HepG2 (cell line): Measurements from ENCODE around the gene TMC4. TPM values are rescaled to one million over a fixed set of nuclear protein-coding genes. Genes with fewer than 3 reads are reported as not detected.

Source experiments
- CBX1 ChIP-seq: IDR thresholded peaks from one replicate; pipeline ENCODE4 v1.6.1; 2016; ENCODE audit warnings: antibody characterized with exemption, low read depth
- EHMT2 ChIP-seq: fragments of 200-600 bp; sonication (generic); IDR thresholded peaks from 2 replicates; pipeline ENCODE4 v1.7.0; 2017; ENCODE audit warnings: antibody characterized with exemption, low read depth, low read length, borderline replicate concordance
- HNRNPH1 ChIP-seq: fragments of 200-400 bp; formaldehyde crosslinking; optimal IDR thresholded peaks from 2 replicates; pipeline ENCODE3; 2017; ENCODE audit warnings: mild to moderate bottlenecking, low read depth, low read length
- KDM5A ChIP-seq: fragments of 200-600 bp; sonication (generic); IDR thresholded peaks from 2 replicates; pipeline ENCODE4 v1.7.0; 2018; ENCODE audit warnings: antibody characterized with exemption, mild to moderate bottlenecking, low read length, borderline replicate concordance
- KLF15 ChIP-seq: sonication (generic); formaldehyde crosslinking; IDR thresholded peaks from 2 replicates; pipeline ENCODE4 v1.8.1; 2023; ENCODE audit warnings: borderline replicate concordance, mild to moderate bottlenecking, inconsistent platforms, missing genetic modification reagents, mixed read lengths
- MIER2 ChIP-seq: IDR thresholded peaks from 2 replicates; pipeline ENCODE4 v1.6.1; 2016; ENCODE audit warnings: missing biosample characterization, missing genetic modification reagents
- NBN ChIP-seq: fragments of 450-650 bp; conservative IDR thresholded peaks from 2 replicates; pipeline ENCODE4 v1.6.1; 2017
- NR2F6 ChIP-seq, 2 experiments: IDR thresholded peaks; 2 replicates each; pipeline ENCODE4 v1.6.1; 2016; ENCODE audit warnings: antibody characterized with exemption in 1 of 2, mild to moderate bottlenecking in 1 of 2
- RAD21 ChIP-seq: fragments of 450-650 bp; formaldehyde crosslinking; IDR thresholded peaks from 2 replicates; pipeline ENCODE4 v1.5.0; 2020; ENCODE audit warnings: mild to moderate bottlenecking
- RELA ChIP-seq: sonication (generic); formaldehyde crosslinking; IDR thresholded peaks from 2 replicates; pipeline ENCODE4 v1.4.0; 2020; ENCODE audit warnings: missing genetic modification reagents
- TCF12 ChIP-seq, 2 experiments: fragments of 450-650 bp in 1 of 2; sonication (generic) in 1 of 2; formaldehyde crosslinking in 1 of 2; IDR thresholded peaks; 2 replicates each; pipeline versions ENCODE4 v1.6.1 to v1.8.0; 2017 to 2022; ENCODE audit warnings: antibody characterized with exemption in 1 of 2, mild to moderate bottlenecking in 1 of 2, missing genetic modification reagents in 1 of 2, moderate library complexity in 1 of 2
- TEAD2 ChIP-seq: sonication (generic); formaldehyde crosslinking; IDR thresholded peaks from 2 replicates; pipeline ENCODE4 v1.9.0; 2021; ENCODE audit warnings: missing genetic modification reagents
- ZBTB38 ChIP-seq: sonication (generic); formaldehyde crosslinking; IDR thresholded peaks from 2 replicates; pipeline ENCODE4 v1.5.1; 2020; ENCODE audit warnings: mild to moderate bottlenecking, missing genetic modification reagents
- ZFX ChIP-seq: sonication (generic); formaldehyde crosslinking; IDR thresholded peaks from 2 replicates; pipeline ENCODE4 v1.4.0; 2020; ENCODE audit warnings: mild to moderate bottlenecking, low read depth, missing genetic modification reagents, moderate library complexity
- ZNF207 ChIP-seq: fragments of 450-650 bp; IDR thresholded peaks from 2 replicates; pipeline ENCODE4 v1.6.1; 2016; ENCODE audit warnings: antibody characterized with exemption, borderline replicate concordance
- ZNF382 ChIP-seq: sonication (generic); formaldehyde crosslinking; IDR thresholded peaks from 2 replicates; pipeline ENCODE4 v1.5.0; 2020; ENCODE audit warnings: missing genetic modification reagents, mild to moderate bottlenecking, borderline replicate concordance
- ZNF549 ChIP-seq: sonication (generic); formaldehyde crosslinking; IDR thresholded peaks from 2 replicates; pipeline ENCODE4 v1.5.0; 2020; ENCODE audit warnings: missing genetic modification reagents
- ZNF564 ChIP-seq: sonication (generic); formaldehyde crosslinking; IDR thresholded peaks from 2 replicates; pipeline ENCODE4 v1.8.1; 2023; ENCODE audit warnings: mild to moderate bottlenecking, missing genetic modification reagents
- ZNF720 ChIP-seq: sonication (generic); formaldehyde crosslinking; IDR thresholded peaks from 2 replicates; pipeline ENCODE4 v1.4.0; 2020; ENCODE audit warnings: missing genetic modification reagents
- ZNF780A ChIP-seq: sonication (generic); formaldehyde crosslinking; IDR thresholded peaks from 2 replicates; pipeline ENCODE4 v1.8.0; 2022; ENCODE audit warnings: mild to moderate bottlenecking, missing genetic modification reagents, moderate library complexity
- polyA plus RNA-seq, 8 experiments: library from polyadenylated mRNA; depleted of rRNA in 3 of 8; stranded (reverse) in 7 of 8; unstranded in 1 of 8; fragments of >200 nt; fragmentation: Illumina TruSeq in 4 of 8; extraction: Trizol in 4 of 8; gene quantifications; 2 replicates each; pipeline versions ENCODE4 v1.2.1 to v1.2.3, GENCODE V29; 2011 to 2016; ENCODE audit warnings: low read depth in 4 of 8, missing spikeins in 1 of 8, mixed read lengths in 1 of 8; ENCODE audit not compliant: insufficient read depth in 1 of 8
- total RNA-seq, 5 experiments: library from RNA; depleted of rRNA; stranded (reverse); fragments of >200 nt; fragmentation: Illumina TruSeq; extraction: Trizol; gene quantifications; 2 replicates each; pipeline ENCODE4 v1.2.3, GENCODE V29; 2016; ENCODE audit warnings: low read depth in 1 of 5
- TF ChIP-seq, protein P1 (sequence below): sonication (generic); formaldehyde crosslinking; IDR thresholded peaks from 2 replicates; pipeline ENCODE4 v1.5.1; 2020; ENCODE audit warnings: missing genetic modification reagents, mild to moderate bottlenecking, borderline replicate concordance
- TF ChIP-seq, protein P2 (sequence below): IDR thresholded peaks from 2 replicates; pipeline ENCODE4 v1.6.1; 2018; ENCODE audit warnings: missing genetic modification reagents, mild to moderate bottlenecking, missing compliant biosample characterization
- TF ChIP-seq, protein P3 (sequence below): sonication (generic); formaldehyde crosslinking; conservative IDR thresholded peaks from 2 replicates; pipeline ENCODE4 v1.5.0; 2020; ENCODE audit warnings: missing genetic modification reagents
- TF ChIP-seq, protein P4 (sequence below): sonication (generic); formaldehyde crosslinking; IDR thresholded peaks from 2 replicates; pipeline ENCODE4 v1.4.0; 2020; ENCODE audit warnings: missing genetic modification reagents

Gene TMC4
- total and polyA plus RNA-seq, 2 of the 13 experiments (the other 11 are each of a cell fraction or from before 2014, with no cell fraction given), result 0.13 to 0.24 TPM

DNA sequence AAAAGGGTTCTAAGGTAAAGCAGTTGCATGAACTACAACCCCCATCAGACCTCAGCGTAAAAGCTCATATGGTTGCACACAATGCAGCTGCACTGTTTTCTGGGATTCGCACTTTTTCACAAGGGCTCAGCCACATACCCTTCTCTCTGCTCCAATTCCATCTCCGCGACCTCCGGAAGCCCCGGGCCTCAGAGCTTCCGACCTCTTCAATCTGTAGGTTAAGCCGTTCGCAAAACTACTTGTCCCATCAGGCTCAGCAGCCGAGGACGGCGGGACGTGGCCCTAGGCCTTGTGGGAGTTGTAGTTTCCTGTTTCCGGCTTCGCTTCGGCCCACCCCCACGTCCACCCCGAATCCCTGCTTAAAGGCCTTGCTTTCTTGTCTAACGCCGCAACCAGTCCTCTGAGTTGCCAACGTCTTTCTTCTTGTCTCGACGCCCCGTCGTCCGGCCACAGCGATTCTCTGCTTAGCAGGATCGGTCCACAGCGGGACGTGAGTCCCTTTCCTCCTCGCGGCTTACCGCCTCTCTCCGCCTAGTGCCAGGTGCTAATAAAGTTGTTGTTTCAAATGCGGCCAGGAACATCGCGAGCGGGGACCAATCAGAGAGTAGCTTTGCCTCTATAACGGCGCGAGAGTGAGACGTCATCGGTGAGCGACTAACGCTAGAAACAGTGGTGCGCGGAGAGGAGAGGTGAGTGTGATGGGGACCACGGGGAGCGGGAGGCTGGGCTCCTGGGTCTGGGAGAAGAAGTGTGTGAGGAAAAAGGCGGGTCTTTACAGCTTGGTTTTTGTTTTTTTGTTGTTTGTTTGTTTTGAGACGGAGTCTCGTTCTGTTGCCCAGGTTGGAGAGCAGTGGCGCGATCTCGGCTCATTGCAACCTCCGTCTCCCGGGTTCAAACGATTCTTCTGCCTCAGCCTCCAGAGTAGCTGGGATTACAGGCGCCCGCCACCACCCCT is 57.6 kb downstream of the TMC4 start, which contains the start of the genes PRPF31 and TFPT (continued):
- TF ChIP-seq, protein P1, sequence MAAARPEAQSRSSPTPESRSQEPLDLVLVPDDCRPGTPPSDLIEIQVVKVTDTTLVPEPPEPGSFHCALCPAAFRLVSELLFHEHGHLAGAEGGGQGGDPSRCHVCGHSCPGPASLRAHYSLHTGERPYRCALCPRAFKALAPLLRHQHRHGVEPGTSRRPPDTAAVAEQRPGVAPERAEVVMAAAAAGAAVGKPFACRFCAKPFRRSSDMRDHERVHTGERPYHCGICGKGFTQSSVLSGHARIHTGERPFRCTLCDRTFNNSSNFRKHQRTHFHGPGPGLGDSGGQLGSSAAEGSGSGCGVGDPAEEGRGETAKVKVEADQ (CRISPR knock-in tag), result peak; percentile 62; the same call in 1 of the 2 replicates
- peak; percentile 100 for TF ChIP-seq KDM5A
- TF ChIP-seq TEAD2 (CRISPR knock-in tag), result 0 out of 2 replicates have a peak, but pooled peaks have one; percentile 33
- TF ChIP-seq ZNF720 (CRISPR knock-in tag), result peak; percentile 91; the same call in 1 of the 2 replicates
- TF ChIP-seq CBX1, result peak; percentile 77
- TF ChIP-seq NR2F6 (IDR thresholded peaks at IDR 0.05), result no peak; the same call in 1 of the 2 replicates
- TF ChIP-seq NR2F6 (CRISPR knock-in tag; IDR thresholded peaks at IDR 0.05), result peak; percentile 43; the same call in 1 of the 2 replicates
- no peak for TF ChIP-seq RAD21 (CRISPR knock-in tag)
- no peak for TF ChIP-seq KLF15
- peak; percentile 76; the same call in 1 of the 2 replicates for TF ChIP-seq ZBTB38
- peak; percentile 100 for TF ChIP-seq ZFX
- TF ChIP-seq, protein P2, sequence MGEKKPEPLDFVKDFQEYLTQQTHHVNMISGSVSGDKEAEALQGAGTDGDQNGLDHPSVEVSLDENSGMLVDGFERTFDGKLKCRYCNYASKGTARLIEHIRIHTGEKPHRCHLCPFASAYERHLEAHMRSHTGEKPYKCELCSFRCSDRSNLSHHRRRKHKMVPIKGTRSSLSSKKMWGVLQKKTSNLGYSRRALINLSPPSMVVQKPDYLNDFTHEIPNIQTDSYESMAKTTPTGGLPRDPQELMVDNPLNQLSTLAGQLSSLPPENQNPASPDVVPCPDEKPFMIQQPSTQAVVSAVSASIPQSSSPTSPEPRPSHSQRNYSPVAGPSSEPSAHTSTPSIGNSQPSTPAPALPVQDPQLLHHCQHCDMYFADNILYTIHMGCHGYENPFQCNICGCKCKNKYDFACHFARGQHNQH (CRISPR knock-in tag), result peak; percentile 54; the same call in 1 of the 2 replicates
- no peak for TF ChIP-seq ZNF382 (CRISPR knock-in tag)
- no peak; the same call in 1 of the 2 replicates for TF ChIP-seq ZNF780A (CRISPR knock-in tag)
- TF ChIP-seq MIER2 (CRISPR knock-in tag), result peak; percentile 65; the same call in 1 of the 2 replicates
- TF ChIP-seq, protein P3, sequence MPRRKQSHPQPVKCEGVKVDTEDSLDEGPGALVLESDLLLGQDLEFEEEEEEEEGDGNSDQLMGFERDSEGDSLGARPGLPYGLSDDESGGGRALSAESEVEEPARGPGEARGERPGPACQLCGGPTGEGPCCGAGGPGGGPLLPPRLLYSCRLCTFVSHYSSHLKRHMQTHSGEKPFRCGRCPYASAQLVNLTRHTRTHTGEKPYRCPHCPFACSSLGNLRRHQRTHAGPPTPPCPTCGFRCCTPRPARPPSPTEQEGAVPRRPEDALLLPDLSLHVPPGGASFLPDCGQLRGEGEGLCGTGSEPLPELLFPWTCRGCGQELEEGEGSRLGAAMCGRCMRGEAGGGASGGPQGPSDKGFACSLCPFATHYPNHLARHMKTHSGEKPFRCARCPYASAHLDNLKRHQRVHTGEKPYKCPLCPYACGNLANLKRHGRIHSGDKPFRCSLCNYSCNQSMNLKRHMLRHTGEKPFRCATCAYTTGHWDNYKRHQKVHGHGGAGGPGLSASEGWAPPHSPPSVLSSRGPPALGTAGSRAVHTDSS (CRISPR knock-in tag), result 0 out of 2 replicates have a peak, but pooled peaks have one; percentile 62
- TF ChIP-seq, protein P4, sequence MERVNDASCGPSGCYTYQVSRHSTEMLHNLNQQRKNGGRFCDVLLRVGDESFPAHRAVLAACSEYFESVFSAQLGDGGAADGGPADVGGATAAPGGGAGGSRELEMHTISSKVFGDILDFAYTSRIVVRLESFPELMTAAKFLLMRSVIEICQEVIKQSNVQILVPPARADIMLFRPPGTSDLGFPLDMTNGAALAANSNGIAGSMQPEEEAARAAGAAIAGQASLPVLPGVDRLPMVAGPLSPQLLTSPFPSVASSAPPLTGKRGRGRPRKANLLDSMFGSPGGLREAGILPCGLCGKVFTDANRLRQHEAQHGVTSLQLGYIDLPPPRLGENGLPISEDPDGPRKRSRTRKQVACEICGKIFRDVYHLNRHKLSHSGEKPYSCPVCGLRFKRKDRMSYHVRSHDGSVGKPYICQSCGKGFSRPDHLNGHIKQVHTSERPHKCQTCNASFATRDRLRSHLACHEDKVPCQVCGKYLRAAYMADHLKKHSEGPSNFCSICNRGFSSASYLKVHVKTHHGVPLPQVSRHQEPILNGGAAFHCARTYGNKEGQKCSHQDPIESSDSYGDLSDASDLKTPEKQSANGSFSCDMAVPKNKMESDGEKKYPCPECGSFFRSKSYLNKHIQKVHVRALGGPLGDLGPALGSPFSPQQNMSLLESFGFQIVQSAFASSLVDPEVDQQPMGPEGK (CRISPR knock-in tag), result peak; percentile 67
- no peak for TF ChIP-seq ZNF564 (CRISPR knock-in tag)
- no peak for TF ChIP-seq TCF12 (IDR thresholded peaks at IDR 0.05)
- TF ChIP-seq TCF12 (CRISPR knock-in tag; IDR thresholded peaks at IDR 0.05), result no peak
- TF ChIP-seq ZNF549 (CRISPR knock-in tag), result no peak
- TF ChIP-seq ZNF207, result no peak
- TF ChIP-seq RELA (CRISPR knock-in tag), result no peak
- no peak for TF ChIP-seq HNRNPH1
- TF ChIP-seq NBN, result no peak
- no peak for TF ChIP-seq EHMT2
